Mesangial cell (primary cell): Measurements from ENCODE around the gene SLC44A5. TPM values are rescaled to one million over a fixed set of nuclear protein-coding genes. Genes with fewer than 3 reads are reported as not detected.

Experiments
- total RNA-seq: library from RNA; depleted of rRNA; stranded (reverse); fragments of >200 nt; gene quantifications from 2 replicates; pipeline ENCODE4 v1.2.3, GENCODE V29; 2015

The SLC44A5 gene
- total RNA-seq = 0.49 and 2.5 TPM in 2 replicates

GRCh38 chr1:75611014-75611413 is at the start of gene SLC44A5:
SLC44A5 (minus strand) TSS chr1:75611114; CDS start chr1:75541447, 69,667 bp downstream.

Other genes starting within 250 kb of the SLC44A5 start
- 22.8 and 24.3 TPM in 2 replicates for gene ACADM, start 113.6 kb upstream of the SLC44A5 start, total RNA-seq
- 20.2 and 37.5 TPM in 2 replicates for gene RABGGTB, start 175.1 kb upstream of the SLC44A5 start, total RNA-seq
- gene MSH4, start 185.8 kb upstream of the SLC44A5 start, total RNA-seq = not detected in 2 replicates